ENCODE results near the gene UBE2E1.
A peak's percentile ranks its signal among the peaks of the same experiment; 100 is the strongest.

UBE2E1 gene

GRCh38 chr3:23793528-23794134 lies 12.1 kb upstream of the UBE2E1 start:
- no peak for DNase-seq (ENCODE audit: low read depth in 2 of 2)
- H3K4me3 ChIP-seq (replicated peaks in 1 of 2; ENCODE audit: low read depth in 2 of 2, low read length in 2 of 2) = no peak overlapping the region
- TF ChIP-seq CTCF (IDR thresholded peaks at IDR 0.05; ENCODE audit: low read depth, low read length) = no peak

GRCh38 chr3:23795096-23795495 lies 10.7 kb upstream of the UBE2E1 start:
- DNase-seq (ENCODE audit: low read depth in 2 of 2) = no peak
- no peak for TF ChIP-seq CTCF (IDR thresholded peaks at IDR 0.05; ENCODE audit: low read depth, low read length)
- H3K4me3 ChIP-seq (replicated peaks in 1 of 2; ENCODE audit: low read depth in 2 of 2, low read length in 2 of 2) = no peak overlapping the region

- no peak for TF ChIP-seq CTCF (IDR thresholded peaks at IDR 0.05; ENCODE audit: low read depth, low read length)
Observed at GRCh38 chr3:23796518-23796917, 9.2 kb upstream of the UBE2E1 start.

GRCh38 chr3:23797491-23797890 lies 8.3 kb upstream of the UBE2E1 start:
- DNase-seq (ENCODE audit: low read depth in 2 of 2) = no peak
- no peak for TF ChIP-seq CTCF (IDR thresholded peaks at IDR 0.05; ENCODE audit: low read depth, low read length)
- H3K4me3 ChIP-seq (replicated peaks in 1 of 2; ENCODE audit: low read depth in 2 of 2, low read length in 2 of 2) = no peak overlapping the region

More at GRCh38 chr3:23796518-23796917, 9.2 kb upstream of the UBE2E1 start:
- H3K4me3 ChIP-seq (replicated peaks in 1 of 2; ENCODE audit: low read depth in 2 of 2, low read length in 2 of 2) = no peak overlapping the region
- DNase-seq (ENCODE audit: low read depth in 2 of 2) = no peak

GRCh38 chr3:23798456-23798855 lies 7.3 kb upstream of the UBE2E1 start:
- DNase-seq (ENCODE audit: low read depth in 2 of 2) = no peak
- H3K4me3 ChIP-seq (replicated peaks in 1 of 2; ENCODE audit: low read depth in 2 of 2, low read length in 2 of 2) = no peak overlapping the region
- TF ChIP-seq CTCF (IDR thresholded peaks at IDR 0.05; ENCODE audit: low read depth, low read length) = no peak

- TF ChIP-seq CTCF (IDR thresholded peaks at IDR 0.05; ENCODE audit: low read depth, low read length) = no peak
- H3K4me3 ChIP-seq (replicated peaks in 1 of 2; ENCODE audit: low read depth in 2 of 2, low read length in 2 of 2) = no peak overlapping the region
- DNase-seq (ENCODE audit: low read depth in 2 of 2) = no peak
Observed at GRCh38 chr3:23798876-23799275, 6.9 kb upstream of the UBE2E1 start.

- DNase-seq (ENCODE audit: low read depth in 2 of 2) = peak; percentile 53 to 55
- no peak overlapping the region for H3K4me3 ChIP-seq (replicated peaks in 1 of 2; ENCODE audit: low read depth in 2 of 2, low read length in 2 of 2)
- TF ChIP-seq CTCF (IDR thresholded peaks at IDR 0.05; ENCODE audit: low read depth, low read length) = peak; percentile 16
Observed at GRCh38 chr3:23800731-23801130, 5.0 kb upstream of the UBE2E1 start.

All from cardiac fibroblast (primary cell).